HPDE6-E6E7 (cell line): ENCODE measurements around the gene ZNF705A.
A peak's percentile ranks its signal among the peaks of the same experiment; 100 is the strongest.
"Not testable (repeated sequence)": the region's sequence is repeated elsewhere in the genome, so short reads cannot be mapped to it uniquely, and the experiment has no call there.

ENCODE experiments used
- DNase-seq: peaks from one replicate; pipeline ENCODE4 v3.0.0; 2011; ENCODE audit warnings: missing footprints; ENCODE audit errors: extremely low spot score

Gene ZNF705A

DNA sequence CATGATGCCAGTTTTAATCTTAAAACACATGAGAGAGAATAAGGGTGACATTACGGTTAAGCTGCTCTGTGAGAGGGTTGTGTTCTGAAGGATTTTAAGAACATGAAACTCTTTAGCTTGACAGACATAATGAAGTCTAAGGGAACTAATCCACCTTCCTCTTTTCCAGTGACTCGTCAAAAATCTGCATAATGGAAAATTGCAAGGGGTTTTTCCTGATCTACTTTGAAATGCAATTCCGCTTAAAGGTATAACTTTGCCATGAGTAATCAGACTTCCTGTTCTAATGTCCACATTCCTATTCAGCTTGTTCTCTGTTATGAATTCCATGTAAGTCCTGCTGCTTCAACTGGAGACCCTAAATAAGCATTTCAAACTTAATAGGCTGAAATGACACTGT is at the start of gene ZNF705A:
TSS of gene ZNF705A (plus strand) at position 171 of the 400 bp plus-strand sequence. CDS start 15,611 bp downstream, outside the sequence.
- DNase-seq: peak; percentile 20

DNA sequence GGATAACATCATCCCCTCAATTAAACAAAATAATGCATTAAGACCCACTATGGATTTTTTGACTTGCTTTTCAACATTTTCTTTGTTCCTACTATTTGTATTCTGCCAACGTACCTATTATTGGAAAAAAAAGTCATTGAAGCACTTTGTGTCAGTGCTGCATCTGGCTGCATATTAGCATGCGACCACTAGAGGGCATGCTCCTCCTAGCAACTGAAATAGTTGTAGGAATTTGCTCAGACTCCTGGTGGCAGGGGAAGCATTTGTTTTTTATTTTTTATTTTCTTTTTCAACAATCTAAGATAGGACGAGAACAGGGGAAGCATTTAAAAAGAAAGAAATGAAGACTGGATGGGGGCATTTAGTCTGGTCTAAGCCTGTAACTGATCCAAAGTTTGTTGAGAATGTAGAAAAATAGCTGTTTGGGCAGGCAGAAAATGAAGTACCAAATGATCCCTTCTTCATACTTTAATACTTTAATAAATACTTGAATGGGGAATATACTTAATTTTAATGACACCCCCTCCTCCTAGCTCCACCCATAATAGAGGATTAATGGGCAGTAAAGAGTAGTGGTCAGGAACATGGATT is 47.9 kb upstream of the ZNF705A start:
- peak; percentile 41 for DNase-seq

DNA sequence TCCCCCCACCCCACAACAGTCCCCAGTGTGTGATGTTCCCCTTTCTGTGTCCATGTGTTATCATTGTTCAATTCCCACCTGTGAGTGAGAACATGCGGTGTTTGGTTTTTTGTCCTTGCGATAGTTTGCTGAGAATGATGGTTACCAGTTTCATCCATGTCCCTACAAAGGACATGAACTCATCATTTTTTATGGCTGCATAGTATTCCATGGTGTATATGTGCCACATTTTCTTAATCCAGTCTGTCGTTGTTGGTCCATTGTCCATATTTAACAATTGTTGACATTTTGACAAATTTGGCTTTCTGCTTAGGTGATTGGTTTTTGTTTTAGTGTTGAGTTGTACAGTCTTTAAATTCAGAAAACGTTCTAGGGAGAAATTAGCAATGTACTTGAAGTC is 43.7 kb upstream of the ZNF705A start:
- DNase-seq: not testable (repeated sequence)

DNA sequence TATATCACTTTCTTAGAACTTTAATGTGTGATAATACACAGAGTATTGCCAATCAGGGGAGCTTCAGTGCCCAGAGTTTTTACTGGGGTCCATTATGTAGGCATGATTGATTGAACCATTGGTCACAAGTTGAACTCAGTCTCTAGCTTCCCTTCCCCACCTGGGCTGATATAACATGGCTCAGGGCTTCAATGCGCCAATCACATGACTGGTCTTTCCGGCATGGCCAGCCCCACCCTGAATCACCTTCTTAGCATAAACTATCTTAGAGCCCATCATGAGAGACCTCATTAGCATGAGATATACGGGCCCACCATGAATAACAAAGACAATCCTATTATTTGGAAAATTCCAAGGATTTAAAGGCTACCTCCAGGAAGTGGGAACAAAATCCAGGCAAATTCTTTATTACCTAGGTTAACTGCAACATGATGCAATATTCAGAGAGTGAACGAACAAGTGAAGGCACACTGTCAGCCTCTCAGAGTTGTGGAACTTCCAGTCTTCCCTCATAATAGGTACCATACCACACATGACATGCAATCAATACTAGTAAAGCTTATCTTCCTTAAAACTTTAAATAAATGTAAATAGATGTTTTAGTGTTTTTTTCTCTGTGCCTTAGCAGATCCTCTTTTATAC is 36.6 kb upstream of the ZNF705A start:
- no peak for DNase-seq

DNA sequence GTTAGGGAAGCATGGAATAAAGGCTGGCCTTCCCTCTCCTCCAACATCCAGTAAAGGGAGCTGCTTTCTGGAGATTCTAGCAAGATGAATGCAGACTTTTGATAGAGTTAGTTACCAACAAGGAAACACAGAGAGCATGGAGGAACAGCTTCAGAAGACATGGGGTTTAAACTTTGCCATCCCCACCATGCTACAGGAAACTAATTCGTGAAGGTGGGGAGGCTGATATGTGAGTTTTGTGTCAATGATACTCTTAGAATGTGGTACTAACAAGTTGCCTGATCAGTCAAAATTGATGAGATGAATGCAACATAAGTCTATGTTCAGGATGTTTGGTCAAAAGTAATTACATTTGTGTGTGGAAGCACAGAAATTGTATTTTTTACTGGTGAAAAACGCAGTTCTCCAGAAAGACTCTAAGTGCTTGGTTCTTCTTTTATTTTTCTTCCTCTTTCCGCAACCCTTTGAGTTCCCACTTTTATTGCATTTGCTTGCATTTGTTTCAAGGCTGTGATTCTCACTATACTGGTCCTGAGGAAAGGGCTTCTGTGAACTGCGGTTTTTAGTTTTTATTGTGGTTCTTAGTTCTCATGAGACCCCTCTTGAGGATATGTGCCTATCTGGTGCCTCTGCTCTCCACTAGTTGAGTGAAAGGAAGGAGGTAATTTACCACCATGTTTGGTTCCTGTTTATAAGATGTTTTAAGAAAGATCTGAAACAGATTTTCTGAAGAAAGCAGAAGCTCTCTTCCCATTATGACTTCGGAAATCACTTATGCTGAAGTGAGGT is 33.5 kb upstream of the ZNF705A start, which contains the start of gene CLEC4A:
TSS of gene CLEC4A (plus strand) at position 494 of the 789 bp plus-strand sequence. CDS start at position 756, 262 bp downstream.
- DNase-seq: no peak

DNA sequence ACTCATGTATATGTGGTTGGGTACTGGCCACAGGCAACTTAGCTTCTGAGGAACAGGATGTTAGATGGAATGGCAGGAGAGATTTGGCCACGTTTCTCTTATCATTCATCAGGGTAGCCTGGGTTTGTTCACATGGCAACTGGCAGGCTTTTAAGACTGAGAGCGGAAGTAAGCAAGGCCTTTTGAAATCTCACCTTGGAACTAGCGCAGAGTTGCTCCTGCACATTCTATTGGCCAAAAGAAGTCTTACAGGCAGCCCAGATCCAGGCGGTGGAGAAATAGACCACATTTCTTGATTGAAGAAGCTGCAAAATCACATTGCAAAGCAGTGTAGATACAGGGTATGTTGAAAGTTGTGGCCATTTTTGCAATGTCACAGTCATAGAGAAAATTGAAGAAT is 29.7 kb upstream of the ZNF705A start:
- no peak for DNase-seq

DNA sequence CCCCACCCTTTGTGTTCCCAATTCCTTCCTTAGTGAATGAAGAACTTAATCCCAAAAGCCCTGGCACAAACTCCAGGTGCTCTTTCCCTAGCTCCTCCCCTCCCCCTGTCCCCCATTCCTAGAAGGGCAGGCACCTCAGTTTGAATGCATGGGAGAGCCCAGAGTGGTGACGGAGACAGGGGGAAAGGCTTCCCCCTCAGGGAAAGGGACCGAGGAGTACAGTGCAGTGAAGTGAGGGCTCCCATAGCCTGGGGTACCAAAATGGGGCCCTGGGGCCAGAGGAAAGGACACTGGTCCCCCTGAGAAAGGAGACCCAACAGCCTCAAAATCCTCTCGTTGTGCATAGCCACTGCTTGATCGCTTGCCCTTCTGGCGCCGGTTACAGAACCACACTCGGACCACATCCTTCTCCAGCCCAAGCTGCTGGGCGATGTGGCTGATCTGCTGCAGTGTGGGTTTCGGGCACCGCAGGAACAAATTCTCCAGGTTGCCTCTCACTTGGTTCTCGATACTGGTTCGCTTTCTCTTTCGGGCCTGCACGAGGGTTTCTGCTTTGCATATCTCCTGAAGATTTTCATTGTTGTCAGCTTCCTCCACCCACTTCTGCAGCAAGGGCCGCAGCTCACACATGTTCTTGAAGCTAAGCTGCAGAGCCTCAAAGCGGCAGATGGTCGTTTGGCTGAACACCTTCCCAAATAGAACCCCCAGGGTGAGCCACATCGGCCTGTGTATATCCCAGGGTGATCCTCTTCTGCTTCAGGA is 23.0 kb upstream of the ZNF705A start:
- DNase-seq: not testable (repeated sequence)

DNA sequence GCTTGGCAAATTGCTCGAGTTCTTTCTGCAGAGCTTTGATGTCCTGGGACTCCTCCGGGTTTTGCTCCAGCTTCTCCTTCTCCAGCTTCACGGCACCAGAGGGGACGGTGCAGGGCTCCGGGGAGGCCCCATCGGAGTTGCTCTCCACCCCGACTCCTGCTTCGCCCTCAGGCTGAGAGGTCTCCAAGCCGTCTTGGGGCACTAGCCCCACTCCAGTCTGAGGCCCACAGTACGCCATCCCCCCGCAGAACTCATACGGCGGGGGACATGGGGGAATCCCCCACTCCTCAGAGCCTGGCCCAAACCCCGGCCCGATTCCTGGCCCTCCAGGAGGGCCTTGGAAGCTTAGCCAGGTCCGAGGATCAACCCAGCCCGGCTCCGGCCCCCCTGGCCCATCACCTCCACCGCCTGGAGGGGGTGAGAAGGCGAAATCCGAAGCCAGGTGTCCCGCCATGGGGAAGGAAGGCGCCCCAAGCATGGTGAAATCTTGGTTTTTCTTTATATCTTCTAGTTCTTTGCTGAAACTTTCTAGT is 22.4 kb upstream of the ZNF705A start:
- DNase-seq: not testable (repeated sequence)

DNA sequence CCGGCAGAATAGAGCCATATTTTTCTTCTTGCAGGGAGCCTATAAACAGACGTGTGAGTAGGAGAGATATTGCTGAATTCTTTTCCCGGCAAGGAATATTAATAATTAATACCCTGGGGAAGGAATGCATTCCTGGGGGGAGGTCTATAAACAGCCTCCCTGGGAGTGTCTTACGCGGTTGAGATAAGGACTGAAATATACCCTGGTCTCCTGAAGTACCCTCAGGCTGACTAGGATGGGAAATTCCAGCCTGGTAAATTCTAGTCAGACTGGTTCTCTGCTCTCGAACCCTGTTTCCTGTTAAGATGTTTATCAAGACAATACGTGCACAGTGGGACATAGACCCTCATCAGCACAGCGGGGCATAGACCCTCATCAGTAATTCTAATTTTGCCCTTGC is 15.2 kb upstream of the ZNF705A start:
- DNase-seq: not testable (repeated sequence)

DNA sequence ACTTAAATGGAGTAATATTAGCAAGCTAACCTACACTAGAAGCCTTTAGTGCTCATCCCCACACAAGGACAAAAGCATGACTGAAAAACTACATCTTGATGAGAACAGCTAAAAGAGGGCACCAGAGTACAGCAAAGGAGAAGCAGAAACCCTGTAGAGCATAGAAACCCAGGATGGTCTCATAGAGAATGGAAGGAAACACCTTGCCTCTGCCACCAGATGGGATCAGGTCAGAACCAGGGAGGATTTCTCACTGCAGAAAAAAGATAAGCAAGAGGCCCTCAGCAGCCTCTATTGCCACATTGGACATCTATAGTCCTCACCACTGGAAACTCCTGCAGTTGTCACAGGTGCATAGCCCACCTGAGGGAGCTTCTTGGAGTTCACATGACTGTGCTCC is 13.6 kb upstream of the ZNF705A start:
- no peak for DNase-seq

DNA sequence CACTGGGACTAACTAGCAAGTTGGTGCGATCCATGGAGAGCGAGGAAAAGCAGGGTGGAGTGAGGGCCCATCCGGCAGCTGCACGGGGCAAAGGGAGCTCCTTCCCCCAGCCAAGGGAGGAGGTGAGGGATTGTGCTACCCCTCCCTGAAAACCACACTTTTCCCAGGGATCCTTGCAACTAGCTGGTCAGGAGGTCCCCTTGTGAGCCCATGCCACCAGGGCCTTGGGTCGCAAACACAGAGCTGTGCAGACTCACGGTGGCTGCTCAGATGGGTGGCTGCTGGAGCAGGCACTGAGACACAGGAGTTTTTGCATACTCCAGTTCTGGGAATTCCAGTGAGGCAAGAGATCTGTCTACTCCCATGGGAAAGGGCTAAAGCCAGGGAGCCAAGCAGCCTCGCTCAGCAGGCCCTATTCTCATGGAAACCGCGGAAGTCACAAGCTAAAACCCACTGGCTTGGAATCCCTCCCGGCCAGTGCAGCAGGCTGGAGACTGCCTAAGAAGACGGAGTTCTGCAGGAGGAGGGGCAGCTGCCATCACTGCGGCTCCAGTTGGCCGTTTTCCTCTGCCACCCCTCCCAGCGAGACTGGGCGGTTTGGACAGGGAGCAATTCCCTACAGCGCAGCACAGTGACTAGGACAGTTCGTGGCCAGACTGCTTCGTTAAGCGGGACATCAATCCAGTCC is 10.9 kb upstream of the ZNF705A start:
- DNase-seq: no peak

DNA sequence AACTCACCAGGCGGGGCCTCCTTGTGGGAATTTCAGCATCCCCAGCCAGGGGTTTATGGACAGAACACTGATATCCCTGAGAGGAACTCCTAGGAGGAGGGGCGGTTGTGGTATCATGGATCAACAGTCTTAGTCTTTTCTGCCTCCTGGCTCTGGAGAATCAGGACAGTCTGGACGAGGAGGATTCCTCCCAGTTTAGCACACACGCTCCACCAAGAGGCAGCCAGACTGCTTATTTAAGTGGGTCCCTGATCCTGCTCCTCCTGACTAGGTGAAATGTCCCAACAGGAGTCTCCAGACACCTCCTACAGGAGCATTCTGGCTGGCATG is 10.4 kb upstream of the ZNF705A start:
- no peak for DNase-seq

DNA sequence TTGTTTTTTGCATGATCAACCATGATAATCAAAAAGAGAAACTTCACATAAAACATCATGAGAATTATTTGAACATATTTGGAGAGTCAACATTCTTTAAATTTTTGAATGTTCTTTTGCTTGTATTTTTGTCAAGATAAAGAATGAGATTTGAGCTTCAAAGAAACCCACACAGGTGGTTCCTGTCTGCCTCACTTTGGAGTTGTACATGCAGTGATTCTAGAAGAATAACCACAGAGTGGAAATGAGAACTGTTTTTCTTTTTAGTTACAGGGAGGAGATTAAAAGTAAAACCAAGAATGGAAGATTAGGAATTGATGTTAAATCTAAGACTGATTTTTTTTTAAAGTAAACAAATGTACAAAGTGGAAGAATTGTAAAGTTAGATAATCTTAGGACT is 2.3 kb upstream of the ZNF705A start:
- DNase-seq: no peak

DNA sequence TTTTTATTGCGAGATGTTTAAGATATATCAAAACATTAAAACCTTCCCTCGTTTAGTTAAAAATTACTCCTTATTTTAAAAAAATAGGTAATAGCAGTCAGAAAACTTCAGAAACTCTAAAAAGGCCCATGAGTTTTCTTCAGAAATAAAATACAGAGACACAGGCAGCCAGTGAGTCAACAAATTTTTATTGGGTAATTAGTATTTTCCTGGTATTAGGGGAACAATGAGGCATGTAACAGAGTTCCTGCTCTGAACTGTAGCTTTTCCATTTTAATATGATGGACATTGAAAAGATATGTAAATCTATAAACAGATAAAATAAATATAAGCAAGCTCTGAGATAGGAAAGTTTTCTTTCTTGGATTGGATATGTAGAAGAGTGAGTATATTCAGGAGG is 399 bp upstream of the ZNF705A start:
- DNase-seq: no peak

DNA sequence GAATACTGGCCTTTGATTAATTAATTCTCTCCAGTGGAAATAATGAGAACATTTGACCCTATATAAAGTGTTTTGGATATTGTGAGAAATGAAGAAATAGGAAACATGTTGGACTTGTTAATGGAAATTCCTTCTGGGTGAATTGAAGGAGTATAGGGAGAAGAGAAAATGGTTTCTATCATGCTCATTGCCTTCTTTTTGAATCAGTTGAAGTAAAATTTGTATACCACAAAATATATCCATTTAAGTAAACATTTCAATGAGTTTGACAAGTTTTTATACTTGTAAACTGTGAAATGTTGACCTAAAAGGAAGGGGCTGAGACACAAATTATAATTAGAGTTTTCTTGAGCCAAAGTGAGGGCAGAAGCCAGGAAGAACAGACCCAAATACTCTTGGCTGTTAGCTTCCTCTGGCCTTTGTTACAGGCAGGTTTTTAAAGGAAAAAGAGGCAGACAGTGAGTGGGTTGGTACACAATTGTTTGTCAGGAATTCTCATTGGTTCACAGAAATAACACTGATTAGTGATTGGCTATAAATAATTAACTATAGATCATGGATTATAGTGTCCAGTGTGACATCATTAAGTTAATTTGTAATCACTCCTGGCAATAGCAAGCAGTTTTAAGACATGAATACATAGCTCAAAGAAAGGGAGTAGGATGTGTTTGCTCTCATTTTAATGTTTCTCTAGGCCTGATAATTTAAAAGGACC is 826 bp downstream of the ZNF705A start:
- no peak for DNase-seq

DNA sequence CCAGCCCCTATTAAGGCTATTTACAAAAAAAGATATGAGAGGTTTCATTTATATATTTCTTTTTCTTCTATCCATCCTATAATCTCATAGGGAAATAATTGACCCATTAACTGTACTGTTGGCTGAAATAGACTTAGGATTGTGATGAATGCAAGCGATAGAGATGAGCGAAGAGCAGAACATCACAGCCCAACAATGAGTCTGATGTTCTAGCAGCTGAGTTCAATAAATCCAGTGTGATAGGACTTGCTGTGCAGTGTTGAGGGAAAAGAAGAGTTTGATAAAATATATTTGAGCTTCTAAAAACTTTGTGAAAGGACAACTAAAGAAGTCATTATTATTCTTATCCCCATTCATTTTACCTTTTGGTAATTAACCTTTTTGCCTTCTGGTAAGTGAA is 16.1 kb downstream of the ZNF705A start:
- DNase-seq: not testable (repeated sequence)

DNA sequence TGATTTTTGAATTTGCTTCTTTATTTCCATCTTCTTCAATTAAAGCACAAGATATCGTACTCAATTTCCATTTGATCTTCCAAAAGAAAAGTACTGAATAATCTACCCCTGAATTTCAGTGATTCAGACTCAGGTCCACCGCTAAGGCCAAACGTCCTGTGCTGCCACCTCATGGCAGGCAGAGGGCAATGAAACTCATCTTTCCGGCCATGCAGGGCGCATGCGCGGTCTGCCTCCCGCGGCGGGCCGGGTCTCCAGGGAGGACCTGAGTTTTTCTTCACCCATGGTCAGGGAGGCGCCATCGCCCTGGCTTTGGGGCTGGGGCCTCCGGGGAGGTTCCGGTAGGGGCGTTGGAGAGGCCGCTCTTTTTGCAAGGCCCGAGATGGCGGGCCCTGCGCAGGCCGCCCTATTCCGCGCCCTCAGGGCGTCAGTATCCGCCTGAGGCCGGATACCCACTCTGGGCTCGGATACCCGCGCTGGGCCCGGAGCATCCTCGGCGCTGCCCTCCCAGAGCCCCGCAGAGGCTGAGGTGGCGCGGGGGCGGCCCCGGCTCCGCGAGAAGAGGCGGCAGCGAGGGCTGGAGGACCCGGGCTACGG is 23.3 kb downstream of the ZNF705A start:
- peak; percentile 29 for DNase-seq

DNA sequence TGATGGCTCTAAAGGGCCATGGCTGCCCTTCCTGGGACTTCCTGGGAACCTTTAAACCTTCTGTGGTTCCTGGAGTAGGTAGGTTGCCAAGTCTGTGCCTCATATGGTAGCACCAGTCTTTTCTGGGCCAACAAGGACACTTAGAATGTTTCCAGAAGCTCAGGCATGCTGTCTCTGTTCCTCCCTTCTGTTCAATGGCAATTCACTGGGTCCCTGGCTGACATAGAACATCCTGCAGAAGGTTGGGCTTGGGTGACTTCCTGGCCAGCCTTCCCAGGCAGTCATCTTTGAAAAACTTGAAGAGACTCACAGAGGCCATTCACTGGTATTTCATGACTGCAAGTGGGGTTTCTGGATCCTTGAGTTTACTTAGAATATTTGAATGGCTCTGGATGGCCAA is 24.5 kb downstream of the ZNF705A start:
- not testable (repeated sequence) for DNase-seq

DNA sequence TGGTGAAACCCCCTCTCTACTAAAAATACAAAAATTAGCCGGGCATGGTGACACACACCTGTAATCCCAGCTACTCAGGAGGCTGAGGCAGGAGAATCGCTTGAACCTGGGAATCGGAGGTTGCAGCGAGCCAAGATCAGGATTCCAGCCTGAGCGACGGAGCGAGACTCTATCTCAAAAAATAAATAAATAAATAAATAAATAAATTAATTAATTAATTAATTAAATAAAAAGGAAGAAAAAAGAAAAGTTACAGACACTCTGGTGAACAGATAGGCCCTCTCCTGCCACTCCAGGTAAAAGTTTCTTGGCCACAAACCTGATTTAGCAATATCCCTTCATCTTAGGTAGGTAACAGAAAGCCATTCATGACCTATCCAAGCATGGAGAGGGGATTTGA is 26.1 kb downstream of the ZNF705A start:
- DNase-seq: not testable (repeated sequence)

DNA sequence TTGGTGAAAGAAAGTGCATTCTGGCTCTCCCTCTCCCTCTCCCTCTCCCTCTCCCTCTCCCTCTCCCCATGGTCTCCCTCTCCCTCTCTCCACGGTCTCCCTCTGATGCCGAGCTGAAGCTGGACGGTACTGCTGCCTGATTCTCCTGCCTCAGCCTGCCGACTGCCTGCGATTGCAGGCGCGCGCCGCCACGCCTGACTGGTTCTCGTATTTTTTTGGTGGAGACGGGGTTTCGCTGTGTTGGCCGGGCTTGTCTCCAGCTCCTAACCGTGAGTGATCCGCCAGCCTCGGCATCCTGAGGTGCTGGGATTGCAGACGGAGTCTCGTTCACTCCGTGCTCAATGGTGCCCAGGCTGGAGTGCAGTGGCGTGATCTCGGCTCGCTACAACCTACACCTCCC is 26.5 kb downstream of the ZNF705A start:
- not testable (repeated sequence) for DNase-seq
